GM10248 (cell line): Measurements from ENCODE around the gene TTC7B.

Source experiments
- CTCF ChIA-PET: fragments of 300-600 bp; sonication (Branson Sonifier 250); formaldehyde crosslinking; extraction: SDS; loops from one replicate; lab custom pipeline; 2021; ENCODE audit warnings: antibody characterized with exemption; lab: Yijun Ruan, JAX
- POLR2A ChIA-PET: fragments of 350-650 bp; sonication (Branson Sonifier 250); formaldehyde crosslinking; extraction: SDS; loops from one replicate; lab custom pipeline; 2020; ENCODE audit warnings: antibody characterized with exemption; lab: Yijun Ruan, JAX
- DNase-seq: peaks from one replicate; pipeline ENCODE4 v3.0.0; 2012; ENCODE audit errors: extremely low spot score
- CTCF ChIP-seq: IDR thresholded peaks from 2 replicates; pipeline ENCODE4 v1.5.1; 2012; ENCODE audit warnings: mild to moderate bottlenecking, low read depth; ENCODE audit errors: extremely low read depth, missing control alignments, control extremely low read depth

Gene TTC7B

GRCh38 chr14:90491911-90492531 lies 324.2 kb downstream of the TTC7B start:
- ChIA-PET POLR2A (no interaction called here), CTCF (no interaction called here)
- TF ChIP-seq CTCF = no peak
- peak; percentile 3 for DNase-seq

GRCh38 chr14:90491221-90491885 lies 324.9 kb downstream of the TTC7B start:
- DNase-seq = peak; percentile 5
- POLR2A ChIA-PET = no interaction called here
- CTCF ChIA-PET = no interaction called here
- TF ChIP-seq CTCF = no peak

GRCh38 chr14:90490720-90491050 lies 325.5 kb downstream of the TTC7B start:
- no peak for TF ChIP-seq CTCF
- peak; percentile 4 for DNase-seq
- POLR2A ChIA-PET = no interaction called here
- CTCF ChIA-PET = no interaction called here

- no peak for TF ChIP-seq CTCF
- CTCF ChIA-PET = no interaction called here
- POLR2A ChIA-PET = no interaction called here
- DNase-seq = peak; percentile 7
Observed at GRCh38 chr14:90489916-90490719, 326.1 kb downstream of the TTC7B start.

GRCh38 chr14:90489306-90489705 lies 326.9 kb downstream of the TTC7B start:
- CTCF ChIA-PET = no interaction called here
- no peak for TF ChIP-seq CTCF
- POLR2A ChIA-PET = no interaction called here
- DNase-seq = peak; percentile 5

- no peak for DNase-seq
- ChIA-PET POLR2A (no interaction called here), CTCF (no interaction called here)
- TF ChIP-seq CTCF = no peak
Observed at GRCh38 chr14:90488256-90488655, 328.0 kb downstream of the TTC7B start.
